GM18502 (cell line): ENCODE results near the gene EPG5.
"Not testable (repeated sequence)": the region's sequence is repeated elsewhere in the genome, so short reads cannot be mapped to it uniquely, and the experiment has no call there.

Experiments used
- ATAC-seq: cut with Tn5 transposase; IDR thresholded peaks from one replicate; pipeline ENCODE4 v1.9.1; 2021; ENCODE audit warnings: mild to moderate bottlenecking; ENCODE audit not compliant: unreplicated experiment, poor library complexity

Gene EPG5

DNA sequence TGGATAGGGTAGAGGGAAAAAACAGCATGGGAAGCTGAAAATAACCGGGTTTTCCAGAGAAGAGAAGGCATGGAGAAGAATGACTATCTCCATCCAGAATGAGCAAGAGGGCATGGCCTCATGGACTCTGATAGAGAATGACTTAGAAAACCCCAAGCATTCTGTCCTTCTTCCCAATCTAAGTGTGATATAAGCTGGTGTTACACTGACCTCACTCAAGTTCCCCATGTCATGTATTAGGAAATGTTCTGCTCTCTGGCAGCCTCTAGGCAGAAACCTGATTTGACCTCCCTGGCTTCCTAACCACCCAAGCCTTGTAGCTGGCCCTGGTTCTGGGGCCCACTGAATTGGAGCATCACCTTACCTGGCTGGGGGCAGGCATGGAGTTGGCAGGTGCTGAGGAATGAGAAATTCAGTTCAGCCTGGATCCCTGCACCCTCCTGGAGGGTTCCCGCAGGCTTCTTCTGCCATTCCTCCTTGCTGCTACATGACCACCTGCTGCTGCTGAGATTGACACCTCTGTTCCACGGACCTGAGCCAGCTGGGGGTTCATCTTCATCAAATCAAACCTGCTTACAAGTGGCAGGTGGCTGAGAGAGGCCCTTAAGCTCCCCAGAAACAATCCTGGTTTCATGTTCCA is 146.9 kb downstream of the EPG5 start:
- no peak for ATAC-seq

DNA sequence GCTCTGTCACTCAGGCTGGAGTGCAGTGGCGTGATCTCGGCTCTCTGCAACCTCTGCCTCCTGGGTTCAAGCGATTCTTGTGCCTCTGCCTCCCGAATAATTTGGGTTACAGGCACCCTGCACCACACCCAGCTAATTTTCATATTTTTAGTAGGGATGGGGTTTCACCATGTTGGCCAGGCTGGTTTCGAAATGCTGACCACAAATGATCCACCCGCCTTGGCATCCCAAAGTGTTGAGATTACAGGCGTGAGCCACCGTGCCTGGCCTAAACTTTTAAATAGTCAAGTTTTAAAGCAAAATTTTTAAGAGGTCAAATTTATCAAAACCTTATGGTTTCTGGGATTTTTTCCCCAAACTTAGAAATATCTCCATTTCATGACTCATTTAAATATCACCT is 148.4 kb downstream of the EPG5 start:
- not testable (repeated sequence) for ATAC-seq

DNA sequence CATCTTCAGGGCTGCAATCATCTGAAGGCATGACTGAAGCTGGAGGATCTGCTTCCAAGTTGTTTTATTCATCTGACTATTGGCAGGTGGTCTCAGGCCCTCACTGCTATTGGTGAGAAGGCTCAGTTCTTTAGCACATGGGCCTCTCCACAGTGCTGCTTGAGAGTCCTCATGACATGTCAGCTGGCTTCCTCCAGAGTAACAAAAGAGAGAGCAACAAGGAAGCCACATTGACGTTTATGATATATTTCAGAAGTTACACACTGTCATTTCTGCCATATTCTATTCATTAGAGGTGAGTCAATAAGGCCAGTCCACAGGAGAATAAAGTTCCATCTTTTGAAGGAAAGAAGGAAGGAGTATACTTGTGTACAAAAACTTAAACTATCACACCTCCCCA is 149.6 kb downstream of the EPG5 start:
- no peak for ATAC-seq

DNA sequence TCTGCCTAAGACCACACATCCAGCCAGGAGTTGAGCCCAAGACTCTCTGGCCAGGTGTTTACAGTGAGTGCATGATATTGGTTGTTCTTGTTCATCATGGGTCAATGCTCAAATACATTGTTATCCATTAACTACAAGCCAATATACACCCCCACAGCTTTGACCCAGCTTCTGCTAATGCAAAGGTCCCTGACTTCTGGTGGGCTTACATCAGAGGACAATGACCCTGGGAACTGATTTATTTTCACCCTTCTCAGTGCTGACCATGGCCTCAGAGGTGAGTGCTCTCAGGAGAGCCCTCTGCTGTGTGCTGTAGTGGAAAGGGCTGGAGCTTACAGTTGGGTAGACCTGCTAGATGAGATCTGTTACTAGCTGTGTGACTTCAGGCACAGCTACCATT is 152.4 kb downstream of the EPG5 start:
- not testable (repeated sequence) for ATAC-seq

DNA sequence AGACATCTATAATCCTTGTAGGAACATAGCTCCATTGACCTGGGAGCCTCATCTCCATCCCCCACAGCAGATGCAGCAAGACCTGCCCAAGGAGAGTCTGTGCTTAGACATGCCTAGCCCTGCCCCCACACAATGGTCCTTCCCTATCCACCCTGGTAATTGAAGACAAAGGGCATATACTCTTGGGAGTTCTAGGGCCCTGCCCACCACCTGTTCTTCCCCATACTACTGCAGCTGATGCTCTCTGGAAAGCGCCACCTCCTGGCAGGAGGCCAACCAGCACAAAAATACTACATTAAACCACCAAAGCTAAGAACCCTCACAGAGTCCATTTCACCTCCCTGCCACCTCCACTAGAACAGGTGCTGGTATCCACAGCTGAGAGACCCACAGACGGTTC is 160.0 kb downstream of the EPG5 start:
- ATAC-seq = not testable (repeated sequence)

DNA sequence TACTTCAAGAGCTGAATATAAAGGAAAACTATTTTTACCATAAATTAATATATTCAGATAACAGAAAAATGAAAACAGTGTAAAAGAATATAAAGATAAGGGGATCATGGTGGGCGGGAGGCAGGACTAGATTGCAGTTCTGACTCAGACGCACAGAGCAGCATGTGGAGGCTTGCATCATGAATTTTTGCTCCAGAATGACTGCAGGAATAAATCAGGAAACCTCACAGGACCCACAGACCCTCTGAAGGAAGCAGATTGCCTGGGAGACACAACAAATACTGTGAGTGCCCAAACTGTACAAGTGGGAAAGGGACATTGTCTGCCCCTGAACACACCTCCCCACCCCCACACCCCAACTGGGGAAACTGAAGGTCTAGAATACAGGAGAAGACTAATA is 160.9 kb downstream of the EPG5 start:
- no peak for ATAC-seq

DNA sequence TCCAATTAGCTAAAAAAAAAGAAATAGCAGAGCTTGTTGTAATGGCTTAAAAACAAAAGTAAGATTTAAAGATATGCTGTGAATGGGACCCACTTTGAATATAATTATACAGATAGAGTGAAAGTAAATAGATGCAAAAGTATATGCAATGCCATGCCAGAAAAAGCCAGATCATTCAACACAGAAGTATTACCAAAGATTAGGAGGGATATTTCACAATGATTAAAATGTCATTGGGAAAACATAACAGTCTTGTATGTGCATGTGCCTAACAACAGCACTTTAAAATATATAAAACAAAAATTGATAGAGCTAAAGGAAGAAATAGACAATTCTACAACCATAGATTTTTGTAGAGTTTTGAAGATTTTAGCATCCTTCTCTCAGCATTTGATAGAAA is 161.6 kb downstream of the EPG5 start:
- ATAC-seq = no peak

DNA sequence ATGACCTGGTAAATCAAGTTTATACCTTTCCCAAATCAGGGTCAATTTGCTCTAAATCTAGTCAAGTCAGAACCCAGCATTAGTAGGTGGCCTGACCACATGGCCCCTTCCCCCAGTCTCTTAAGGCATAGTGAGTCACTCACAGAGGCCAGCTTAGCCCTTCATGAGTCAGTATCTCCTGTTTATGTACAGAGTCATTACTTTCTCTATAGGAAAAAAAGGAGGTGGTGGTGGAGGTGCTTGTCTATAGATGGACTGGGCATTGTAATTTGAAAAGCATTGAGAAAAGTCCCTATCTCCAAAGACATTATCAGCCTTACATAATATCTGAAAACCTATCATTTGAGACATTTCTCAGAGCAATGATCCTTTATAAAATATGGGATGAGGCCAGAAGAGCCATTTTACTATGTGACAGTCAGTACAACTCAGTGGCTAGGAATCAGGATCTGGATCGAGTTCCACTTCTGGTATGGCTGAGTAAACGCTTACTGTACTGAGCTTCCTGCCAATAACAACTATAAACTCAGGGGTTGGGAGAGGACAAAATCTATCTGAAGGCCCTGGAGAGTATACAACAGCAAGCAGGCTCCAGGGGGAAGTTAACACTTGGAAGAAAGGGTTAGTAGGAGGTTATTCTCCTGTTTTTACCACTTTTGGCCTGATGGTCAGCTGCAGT is 164.2 kb downstream of the EPG5 start:
- ATAC-seq = no peak

DNA sequence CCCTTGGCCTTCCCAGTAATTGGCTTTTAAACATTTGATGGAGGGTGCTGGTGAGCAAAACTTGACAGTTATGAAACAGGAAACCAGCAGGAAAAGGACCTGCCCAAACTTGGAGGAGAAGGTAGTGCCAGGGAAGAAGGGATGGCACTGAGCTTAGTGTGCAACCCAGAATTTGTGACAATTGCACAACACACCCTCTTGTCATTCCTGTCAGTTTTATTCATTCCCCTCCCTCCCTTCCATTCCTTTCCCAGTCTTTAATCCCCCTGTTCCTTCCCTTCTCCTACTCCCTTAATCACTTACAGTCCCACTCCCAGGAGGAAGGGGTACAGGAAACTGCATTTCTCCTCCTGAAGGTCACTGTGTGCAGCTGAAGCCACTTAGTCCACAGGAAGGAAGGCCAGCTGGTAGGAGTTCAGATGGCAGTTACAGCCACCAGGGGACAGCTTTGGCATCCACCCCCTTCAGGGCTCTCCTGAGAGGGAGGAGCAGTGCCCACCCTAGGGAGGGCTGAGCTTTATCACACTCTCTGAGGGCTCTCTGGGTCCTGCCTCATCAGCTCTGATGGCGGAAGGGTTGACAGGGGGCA is 165.6 kb downstream of the EPG5 start:
- ATAC-seq = no peak
